Measurements from ENCODE around the gene GSTO2. TPM values are rescaled to one million over a fixed set of nuclear protein-coding genes. Genes with fewer than 3 reads are reported as not detected.

The GSTO2 gene
- total RNA-seq, 1 experiment from 2014 or later: 25.7 TPM

DNA sequence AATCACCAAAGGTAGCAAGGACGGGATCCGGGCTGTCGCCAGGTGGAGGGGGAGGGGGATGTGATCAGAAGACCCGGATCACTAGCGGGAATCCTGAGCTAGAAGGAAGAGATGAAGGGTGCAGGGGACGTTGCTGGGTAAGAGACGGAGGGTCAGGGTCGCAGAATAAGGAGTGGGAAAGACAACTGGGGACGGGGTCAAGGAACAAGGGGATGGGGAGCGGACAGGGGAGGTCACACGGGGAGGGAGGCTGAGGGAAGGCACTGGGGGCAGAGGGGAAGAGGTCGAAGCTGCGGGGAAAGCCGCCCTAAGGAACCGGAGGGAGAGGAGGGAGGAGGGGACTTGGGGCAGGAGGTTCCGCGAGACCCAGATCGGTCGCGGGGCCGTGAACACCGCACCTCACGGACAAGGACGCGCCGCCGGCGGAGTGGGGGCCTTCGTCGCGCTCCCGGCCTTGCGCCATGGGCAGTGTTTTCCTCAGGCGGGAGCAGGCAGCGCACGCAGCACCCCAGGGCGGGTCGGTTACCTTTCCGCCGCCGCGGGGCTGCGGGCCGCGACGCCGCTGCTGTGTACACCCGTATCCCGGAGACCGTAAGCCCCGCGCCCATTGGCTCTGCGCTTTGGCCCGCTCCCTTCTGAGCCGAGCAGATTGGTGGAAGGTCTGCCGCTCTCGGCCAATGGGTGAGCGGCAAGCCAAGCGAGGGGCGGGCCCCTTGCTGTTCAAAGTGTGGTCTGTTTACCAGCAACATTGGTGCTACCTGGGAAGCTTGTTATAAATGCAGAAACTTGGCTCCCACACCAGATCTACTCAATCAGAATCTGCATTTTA, 37.0 kb upstream of the GSTO2 start, which contains the start of gene CFAP43:
CFAP43 (minus strand) TSS at position 581 of the 829 bp plus-strand sequence; CDS start at position 463, 118 bp downstream.
- CTCF ChIA-PET: no interaction called here
- intact Hi-C loops (cut with micrococcal nuclease; ENCODE audit: unreplicated experiment): no loop called here
- Mint-ChIP-seq H3K9me3 (ENCODE audit: low read depth, unreplicated experiment) (no peaks in the 10 kb centered on the region), H3K27ac (ENCODE audit: unreplicated experiment) (peak within 1 kb of the TSS; percentile 94), H3K4me1 (ENCODE audit: low read depth, unreplicated experiment) (peaks cover 9% of the 10 kb centered on the region), H3K27me3 (ENCODE audit: unreplicated experiment) (peaks cover 16% of the 10 kb centered on the region), H3K4me3 (ENCODE audit: low read depth, unreplicated experiment) (peak within 1 kb of the TSS; percentile 88), H3K36me3 (ENCODE audit: insufficient read depth, unreplicated experiment) (peaks cover 20% of the 10 kb centered on the region)
- no TSS peak for BruUV-seq (replicated peaks)
- DNase-seq: peak; percentile 96
- TF ChIP-seq, protein P1, sequence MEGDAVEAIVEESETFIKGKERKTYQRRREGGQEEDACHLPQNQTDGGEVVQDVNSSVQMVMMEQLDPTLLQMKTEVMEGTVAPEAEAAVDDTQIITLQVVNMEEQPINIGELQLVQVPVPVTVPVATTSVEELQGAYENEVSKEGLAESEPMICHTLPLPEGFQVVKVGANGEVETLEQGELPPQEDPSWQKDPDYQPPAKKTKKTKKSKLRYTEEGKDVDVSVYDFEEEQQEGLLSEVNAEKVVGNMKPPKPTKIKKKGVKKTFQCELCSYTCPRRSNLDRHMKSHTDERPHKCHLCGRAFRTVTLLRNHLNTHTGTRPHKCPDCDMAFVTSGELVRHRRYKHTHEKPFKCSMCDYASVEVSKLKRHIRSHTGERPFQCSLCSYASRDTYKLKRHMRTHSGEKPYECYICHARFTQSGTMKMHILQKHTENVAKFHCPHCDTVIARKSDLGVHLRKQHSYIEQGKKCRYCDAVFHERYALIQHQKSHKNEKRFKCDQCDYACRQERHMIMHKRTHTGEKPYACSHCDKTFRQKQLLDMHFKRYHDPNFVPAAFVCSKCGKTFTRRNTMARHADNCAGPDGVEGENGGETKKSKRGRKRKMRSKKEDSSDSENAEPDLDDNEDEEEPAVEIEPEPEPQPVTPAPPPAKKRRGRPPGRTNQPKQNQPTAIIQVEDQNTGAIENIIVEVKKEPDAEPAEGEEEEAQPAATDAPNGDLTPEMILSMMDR (IDR thresholded peaks at IDR 0.05; ENCODE audit: unreplicated experiment): no peak

- Mint-ChIP-seq H3K27me3 (ENCODE audit: unreplicated experiment) (peaks cover 22% of the 10 kb centered on the region), H3K27ac (ENCODE audit: unreplicated experiment) (peak overlapping the region; percentile 94), H3K4me1 (ENCODE audit: low read depth, unreplicated experiment) (peaks cover 9% of the 10 kb centered on the region), H3K36me3 (ENCODE audit: insufficient read depth, unreplicated experiment) (peaks cover 20% of the 10 kb centered on the region), H3K9me3 (ENCODE audit: low read depth, unreplicated experiment) (no peaks in the 10 kb centered on the region), H3K4me3 (ENCODE audit: low read depth, unreplicated experiment) (peak overlapping the region; percentile 88)
- DNase-seq: no peak
- intact Hi-C loops (cut with micrococcal nuclease; ENCODE audit: unreplicated experiment): no loop called here
- TF ChIP-seq, protein P1 (IDR thresholded peaks at IDR 0.05; ENCODE audit: unreplicated experiment): no peak
- BruUV-seq (replicated peaks): no TSS peak
- CTCF ChIA-PET: no interaction called here
Measured at GRCh38 chr10:104232613-104233102, 36.3 kb upstream of the GSTO2 start.

DNA sequence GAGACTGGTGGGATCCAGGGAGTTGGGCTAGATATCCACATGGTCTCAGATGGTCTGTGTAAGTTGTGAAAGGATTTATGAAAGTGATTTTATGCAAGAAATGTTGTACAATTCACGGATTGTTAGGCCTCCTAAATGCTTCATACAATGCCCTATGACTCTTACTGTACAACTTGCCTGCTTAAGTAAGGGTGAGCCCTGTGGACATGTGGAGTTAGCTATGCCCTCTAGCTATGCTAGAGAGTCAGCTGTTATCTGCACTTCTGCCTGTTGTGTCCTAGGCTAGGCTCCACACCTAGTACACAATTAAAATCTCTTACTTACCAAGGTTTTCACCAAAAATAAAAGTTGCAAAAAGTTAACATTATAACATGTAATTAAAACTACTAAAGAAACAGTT, 35.2 kb upstream of the GSTO2 start:
- peak overlapping the region; percentile 29 for H3K27ac Mint-ChIP-seq (ENCODE audit: unreplicated experiment)
- peaks cover 34% of the 10 kb centered on the region for H3K27me3 Mint-ChIP-seq (ENCODE audit: unreplicated experiment)
- no peaks in the 10 kb centered on the region for H3K9me3 Mint-ChIP-seq (ENCODE audit: low read depth, unreplicated experiment)
- no TSS peak for BruUV-seq (replicated peaks)
- TF ChIP-seq, protein P1 (IDR thresholded peaks at IDR 0.05; ENCODE audit: unreplicated experiment): no peak
- peaks cover 9% of the 10 kb centered on the region for H3K4me1 Mint-ChIP-seq (ENCODE audit: low read depth, unreplicated experiment)
- peak overlapping the region; percentile 58 for H3K4me3 Mint-ChIP-seq (ENCODE audit: low read depth, unreplicated experiment)
- CTCF ChIA-PET: no interaction called here
- peaks cover 20% of the 10 kb centered on the region for H3K36me3 Mint-ChIP-seq (ENCODE audit: insufficient read depth, unreplicated experiment)
- no peak for DNase-seq
- intact Hi-C loops (cut with micrococcal nuclease; ENCODE audit: unreplicated experiment): no loop called here

DNA sequence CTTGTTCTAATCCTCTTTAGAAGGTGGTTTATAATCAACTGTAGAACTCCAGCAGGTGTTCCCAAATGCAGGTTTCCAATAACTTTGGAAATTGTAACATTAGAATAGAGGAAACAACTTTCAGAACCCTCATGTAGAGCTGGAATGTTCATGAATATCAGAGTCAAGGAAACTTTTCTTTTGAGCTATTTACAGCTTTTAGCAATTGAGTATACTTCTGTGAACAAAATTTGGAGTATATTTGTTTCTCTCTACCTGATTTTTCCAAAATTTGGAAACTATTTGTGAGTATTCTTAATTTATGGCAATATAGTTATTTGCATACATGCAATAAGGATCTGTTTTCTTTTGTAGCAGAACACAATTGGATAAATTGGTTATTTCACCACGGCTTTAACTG, 34.0 kb upstream of the GSTO2 start:
- no TSS peak for BruUV-seq (replicated peaks)
- peaks cover 45% of the 10 kb centered on the region for H3K27me3 Mint-ChIP-seq (ENCODE audit: unreplicated experiment)
- no peak overlapping the region for H3K4me3 Mint-ChIP-seq (ENCODE audit: low read depth, unreplicated experiment)
- no peak for DNase-seq
- H3K36me3 Mint-ChIP-seq (ENCODE audit: insufficient read depth, unreplicated experiment): peaks cover 20% of the 10 kb centered on the region
- H3K27ac Mint-ChIP-seq (ENCODE audit: unreplicated experiment): no peak overlapping the region
- H3K4me1 Mint-ChIP-seq (ENCODE audit: low read depth, unreplicated experiment): peaks cover 9% of the 10 kb centered on the region
- no peaks in the 10 kb centered on the region for H3K9me3 Mint-ChIP-seq (ENCODE audit: low read depth, unreplicated experiment)
- intact Hi-C loops (cut with micrococcal nuclease; ENCODE audit: unreplicated experiment): no loop called here
- CTCF ChIA-PET: no interaction called here
- TF ChIP-seq, protein P1 (IDR thresholded peaks at IDR 0.05; ENCODE audit: unreplicated experiment): no peak
